GM13977 (cell line): ENCODE measurements around the gene NXT1.

Experiments
- DNase-seq: peaks from one replicate; pipeline ENCODE4 v3.0.0; 2012; ENCODE audit warnings: low spot score
- CTCF ChIP-seq: IDR thresholded peaks from 2 replicates; pipeline ENCODE4 v1.5.1; 2012; ENCODE audit warnings: mild to moderate bottlenecking, control low read depth; ENCODE audit not compliant: insufficient read depth; ENCODE audit errors: extremely low read depth, missing control alignments
- in situ Hi-C: fragments of 300-500 bp; cut with MboI; formaldehyde crosslinking; loops from one replicate; pipeline ENCODE4 v1.12.0; 2022; ENCODE audit warnings: low sequenced_read_pairs, low pct_unique_long_range_greater_than_20kb, mixed read lengths, inconsistent platforms; ENCODE audit not compliant: unreplicated experiment

Gene NXT1

DNA sequence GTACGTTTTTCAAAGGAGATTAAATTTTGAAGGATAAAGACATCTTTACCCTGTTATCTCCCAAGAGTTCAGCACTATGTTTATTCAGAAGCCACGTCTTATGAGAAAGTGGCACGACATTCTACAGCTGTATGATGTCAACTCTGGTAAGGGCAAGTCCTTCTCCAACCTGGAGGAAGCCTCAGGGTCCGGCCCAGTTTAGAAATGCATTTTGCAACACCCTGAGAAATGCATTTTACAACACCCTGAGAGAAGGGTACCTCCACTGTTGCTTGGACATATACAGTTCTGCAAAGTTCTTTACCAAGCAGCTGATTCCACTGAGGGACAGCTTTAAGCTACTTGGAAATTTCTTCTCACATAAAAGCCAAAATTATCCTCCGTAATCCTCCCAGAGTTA, 53.2 kb downstream of the NXT1 start:
- DNase-seq, result no peak
- TF ChIP-seq CTCF, result no peak
- in situ Hi-C loops, result no loop called here

GRCh38 chr20:23404196-23404595, 53.6 kb downstream of the NXT1 start:
- in situ Hi-C loops, result no loop called here
- DNase-seq, result no peak
- TF ChIP-seq CTCF, result no peak
